RWPE2 (cell line): ENCODE measurements around the gene RPSA.
"Not testable (repeated sequence)": the region's sequence is repeated elsewhere in the genome, so short reads cannot be mapped to it uniquely, and the experiment has no call there.

Source experiments
- ATAC-seq: fragments of 200-7000 bp; cut with Tn5 transposase; 3 replicates; pipeline ENCODE4 v1.9.1; 2021; ENCODE audit warnings: low read depth
- DNase-seq: peaks from one replicate; pipeline ENCODE4 v3.0.0-alpha.2; 2020; ENCODE audit warnings: low spot score
- H3K27ac ChIP-seq: fragments of 450-650 bp; 2 replicates; pipeline ENCODE4 v1.5.1; 2017; ENCODE audit warnings: mild to moderate bottlenecking; ENCODE audit not compliant: poor library complexity, severe bottlenecking
- H3K27me3 ChIP-seq: fragments of 250-450 bp; sonication (Bioruptor Pico); 2 replicates; pipeline ENCODE4 v1.5.1; 2021; ENCODE audit warnings: mild to moderate bottlenecking, moderate library complexity; ENCODE audit not compliant: insufficient read depth, poor library complexity, severe bottlenecking
- H3K36me3 ChIP-seq: fragments of 250-450 bp; sonication (Bioruptor Pico); 2 replicates; pipeline ENCODE4 v1.5.1; 2020; ENCODE audit warnings: low read depth, mild to moderate bottlenecking, moderate library complexity
- H3K4me1 ChIP-seq: fragments of 250-450 bp; sonication (Bioruptor Pico); 2 replicates; pipeline ENCODE4 v1.5.1; 2021; ENCODE audit warnings: mild to moderate bottlenecking, moderate library complexity; ENCODE audit not compliant: insufficient read depth, poor library complexity, severe bottlenecking
- H3K4me3 ChIP-seq: fragments of 250-450 bp; sonication (Bioruptor Pico); 2 replicates; pipeline ENCODE4 v1.5.1; 2021; ENCODE audit warnings: mild to moderate bottlenecking, moderate library complexity; ENCODE audit not compliant: severe bottlenecking
- H3K9me3 ChIP-seq: fragments of 250-450 bp; sonication (Bioruptor Pico); 2 replicates; pipeline ENCODE4 v1.5.1; 2021; ENCODE audit warnings: mild to moderate bottlenecking, moderate library complexity; ENCODE audit not compliant: severe bottlenecking
- TF ChIP-seq, protein P1 (sequence below): fragments of 450-650 bp; IDR thresholded peaks from one replicate; pipeline ENCODE4 v1.5.1; 2017; ENCODE audit warnings: mild to moderate bottlenecking, moderate library complexity; ENCODE audit not compliant: poor library complexity, severe bottlenecking

The RPSA gene

DNA sequence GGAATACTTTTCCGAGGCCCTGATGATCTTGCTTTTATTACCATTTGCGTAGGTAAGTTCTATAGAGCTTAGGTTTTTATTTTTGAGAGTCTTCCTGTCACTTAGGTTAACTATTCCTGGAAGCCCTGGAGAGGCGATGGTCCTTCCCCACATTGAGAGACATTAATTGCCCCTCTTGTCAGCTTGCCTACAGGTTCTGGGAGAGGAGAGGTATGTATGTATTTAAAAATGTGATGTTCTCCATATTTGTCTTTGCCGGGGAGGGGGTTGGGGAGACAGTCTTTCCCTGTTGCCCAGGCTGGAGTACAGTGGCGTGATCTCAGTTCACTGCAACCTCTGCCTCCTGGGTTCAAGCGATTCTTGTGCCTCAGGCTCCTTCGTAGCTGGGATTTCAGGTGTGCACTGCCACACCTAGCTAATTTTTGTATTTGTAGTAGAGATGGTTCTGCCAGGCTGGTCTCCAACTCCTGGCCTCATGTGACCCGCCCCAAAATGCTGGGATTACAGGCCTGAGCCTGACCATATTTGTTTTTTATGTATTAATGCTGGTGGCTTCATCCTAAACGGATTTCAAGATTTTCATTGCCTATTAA lies 6.2 kb downstream of the RPSA start:
- DNase-seq (no peak), ATAC-seq (no peak)
- H3K27me3 ChIP-seq: no peaks in the 10 kb centered on the region
- peaks cover 61% of the 10 kb centered on the region for H3K36me3 ChIP-seq
- TF ChIP-seq, protein P1, sequence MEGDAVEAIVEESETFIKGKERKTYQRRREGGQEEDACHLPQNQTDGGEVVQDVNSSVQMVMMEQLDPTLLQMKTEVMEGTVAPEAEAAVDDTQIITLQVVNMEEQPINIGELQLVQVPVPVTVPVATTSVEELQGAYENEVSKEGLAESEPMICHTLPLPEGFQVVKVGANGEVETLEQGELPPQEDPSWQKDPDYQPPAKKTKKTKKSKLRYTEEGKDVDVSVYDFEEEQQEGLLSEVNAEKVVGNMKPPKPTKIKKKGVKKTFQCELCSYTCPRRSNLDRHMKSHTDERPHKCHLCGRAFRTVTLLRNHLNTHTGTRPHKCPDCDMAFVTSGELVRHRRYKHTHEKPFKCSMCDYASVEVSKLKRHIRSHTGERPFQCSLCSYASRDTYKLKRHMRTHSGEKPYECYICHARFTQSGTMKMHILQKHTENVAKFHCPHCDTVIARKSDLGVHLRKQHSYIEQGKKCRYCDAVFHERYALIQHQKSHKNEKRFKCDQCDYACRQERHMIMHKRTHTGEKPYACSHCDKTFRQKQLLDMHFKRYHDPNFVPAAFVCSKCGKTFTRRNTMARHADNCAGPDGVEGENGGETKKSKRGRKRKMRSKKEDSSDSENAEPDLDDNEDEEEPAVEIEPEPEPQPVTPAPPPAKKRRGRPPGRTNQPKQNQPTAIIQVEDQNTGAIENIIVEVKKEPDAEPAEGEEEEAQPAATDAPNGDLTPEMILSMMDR: no peak
- H3K27ac ChIP-seq: peak overlapping the region; percentile 31
- peaks cover 13% of the 10 kb centered on the region for H3K4me1 ChIP-seq
- H3K4me3 ChIP-seq: no peak overlapping the region
- H3K9me3 ChIP-seq: no peaks in the 10 kb centered on the region

DNA sequence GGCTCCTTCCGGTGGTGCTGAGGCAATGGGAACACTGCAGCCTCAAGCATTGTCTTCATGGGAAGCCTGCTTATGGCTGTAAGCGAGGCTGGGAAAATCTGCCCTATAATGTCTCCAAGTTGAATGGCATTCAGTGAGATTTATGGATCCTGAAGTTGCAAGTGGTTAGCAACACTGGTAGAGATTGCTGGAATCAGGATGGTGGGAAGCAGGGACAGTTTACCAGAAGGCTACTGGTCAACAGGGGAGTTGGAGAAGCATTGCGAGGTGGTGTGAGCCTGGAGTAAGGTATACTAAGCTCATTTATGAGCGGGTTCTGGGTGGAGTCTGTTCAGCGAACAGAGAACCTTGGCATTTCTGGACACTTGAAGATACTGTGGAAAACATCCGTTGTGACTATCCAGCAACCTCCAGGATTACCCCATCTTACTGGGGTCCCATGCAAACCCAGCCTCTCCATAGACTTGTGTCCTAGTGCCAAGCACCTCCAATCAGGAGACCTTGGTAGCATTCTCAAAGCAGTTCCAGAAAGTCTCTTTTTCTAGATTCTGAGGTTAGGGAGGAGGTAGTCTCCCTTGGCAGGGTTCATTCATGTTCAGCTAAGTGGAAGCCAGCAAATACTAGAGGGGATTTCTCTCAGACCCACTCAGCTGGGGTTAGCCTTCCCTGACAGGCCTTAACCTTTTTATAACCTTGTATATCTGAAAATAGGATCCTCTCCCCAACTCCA lies 7.3 kb downstream of the RPSA start:
- ATAC-seq (peak; percentile 19), DNase-seq (no peak)
- Histone ChIP-seq H3K9me3 (no peaks in the 10 kb centered on the region), H3K36me3 (peaks cover 50% of the 10 kb centered on the region), H3K27me3 (no peaks in the 10 kb centered on the region), H3K27ac (peak overlapping the region; percentile 31), H3K4me3 (no peak overlapping the region), H3K4me1 (peaks cover 4% of the 10 kb centered on the region)
- TF ChIP-seq, protein P1: no peak

- Histone ChIP-seq H3K4me3 (no peak overlapping the region), H3K27me3 (no peaks in the 10 kb centered on the region), H3K9me3 (no peaks in the 10 kb centered on the region), H3K27ac (peak overlapping the region; percentile 31), H3K4me1 (peaks cover under 1% of the 10 kb centered on the region), H3K36me3 (peaks cover 46% of the 10 kb centered on the region)
- DNase-seq (no peak), ATAC-seq (peak; percentile 11)
- TF ChIP-seq, protein P1: no peak
Observed at GRCh38 chr3:39414421-39414907, 7.9 kb downstream of the RPSA start.

GRCh38 chr3:39415302-39415701 lies 8.8 kb downstream of the RPSA start:
- H3K27me3 ChIP-seq, DNase-seq, H3K9me3 ChIP-seq, ATAC-seq, H3K4me3 ChIP-seq, H3K4me1 ChIP-seq: not testable (repeated sequence)
- Histone ChIP-seq H3K36me3 (peaks cover 38% of the 10 kb centered on the region), H3K27ac (peak overlapping the region; percentile 31)

- Histone ChIP-seq H3K36me3 (peaks cover 31% of the 10 kb centered on the region), H3K27ac (no peak overlapping the region), H3K9me3 (no peaks in the 10 kb centered on the region), H3K4me3 (no peak overlapping the region), H3K4me1 (no peaks in the 10 kb centered on the region), H3K27me3 (no peaks in the 10 kb centered on the region)
- ATAC-seq (peak; percentile 22), DNase-seq (no peak)
- TF ChIP-seq, protein P1: no peak
Observed at GRCh38 chr3:39415983-39416382, 9.5 kb downstream of the RPSA start.

- H3K4me1 ChIP-seq, H3K9me3 ChIP-seq, DNase-seq, ATAC-seq, H3K27ac ChIP-seq, H3K27me3 ChIP-seq, H3K4me3 ChIP-seq: not testable (repeated sequence)
- H3K36me3 ChIP-seq: peaks cover 21% of the 10 kb centered on the region
Observed at GRCh38 chr3:39416998-39417397, 10.5 kb downstream of the RPSA start.

GRCh38 chr3:39418556-39419225 lies 12.2 kb downstream of the RPSA start:
- H3K4me1 ChIP-seq, DNase-seq, H3K27ac ChIP-seq, H3K4me3 ChIP-seq, H3K27me3 ChIP-seq, ATAC-seq, H3K36me3 ChIP-seq, H3K9me3 ChIP-seq: not testable (repeated sequence)
